HG02981 (cell line): ENCODE results near the gene PAX6.

ENCODE experiments used
- ATAC-seq: cut with Tn5 transposase; IDR thresholded peaks from one replicate; pipeline ENCODE4 v1.9.1; 2021; ENCODE audit warnings: mild to moderate bottlenecking, moderate library complexity; ENCODE audit not compliant: unreplicated experiment

The PAX6 gene

GRCh38 chr11:31810779-31811647 is at the start of gene PAX6:
Gene PAX6 (minus strand): TSS chr11:31811322. CDS start chr11:31806411, 4,911 bp downstream.
- peak; percentile 64 for ATAC-seq

- no peak for ATAC-seq
These were observed 49.3 kb upstream of the PAX6 start for GRCh38 chr11:31860391-31860790.

DNA sequence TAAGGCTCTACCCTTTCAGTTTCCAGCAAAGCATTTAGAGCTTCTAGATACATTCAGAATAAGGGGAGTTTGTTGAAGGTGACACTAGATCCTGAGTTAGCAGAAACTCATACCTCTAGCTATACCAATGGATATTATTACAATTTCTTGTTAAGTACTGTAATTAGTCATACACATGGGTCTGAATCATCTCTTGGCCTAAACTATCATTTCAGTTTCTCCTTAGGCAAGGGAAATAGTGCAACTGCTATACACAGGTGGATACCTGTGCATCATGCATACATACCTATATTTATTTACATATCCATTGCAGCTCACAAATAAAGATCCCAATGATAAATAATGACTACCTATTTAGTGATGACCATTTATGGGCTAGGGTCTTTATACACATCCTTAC is 45.1 kb upstream of the PAX6 start:
- no peak for ATAC-seq

DNA sequence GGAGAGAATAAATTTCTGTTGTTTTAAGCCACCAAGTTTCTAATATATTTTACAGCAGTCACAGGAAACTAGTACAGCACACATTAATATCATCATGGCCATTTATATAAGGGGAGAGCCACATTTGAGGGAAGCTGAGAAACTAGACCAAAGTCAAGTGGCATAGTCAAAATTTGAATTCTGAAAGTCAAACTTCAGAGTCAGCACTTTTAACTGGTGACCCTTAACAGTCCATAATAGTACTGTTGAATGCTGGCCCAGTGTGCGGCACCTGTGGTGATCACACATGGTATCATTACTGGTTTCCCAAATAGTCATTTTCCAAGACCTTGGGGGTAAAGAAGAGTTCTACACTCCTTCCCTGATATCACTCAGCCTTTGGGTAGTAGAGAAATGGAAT is 44.3 kb upstream of the PAX6 start:
- ATAC-seq = no peak

DNA sequence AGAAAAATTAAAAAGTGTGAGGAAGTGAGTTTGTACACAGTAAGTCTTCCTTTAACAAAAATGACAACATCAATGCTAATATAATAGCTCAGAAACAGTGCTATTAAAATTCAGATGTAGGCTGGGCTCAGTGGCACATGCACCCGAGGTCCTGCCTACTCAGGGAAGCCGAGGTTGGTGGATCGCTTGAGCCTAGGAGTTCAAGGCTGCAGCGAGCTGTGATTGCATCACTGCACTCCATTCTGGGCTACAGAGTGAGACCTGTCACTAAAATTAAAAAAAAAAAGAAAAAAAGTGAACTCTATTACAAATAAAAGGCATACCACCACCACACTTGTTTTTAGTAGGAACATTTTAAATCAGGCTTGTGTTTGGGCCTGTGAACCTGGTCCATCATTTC is 39.2 kb upstream of the PAX6 start:
- no peak for ATAC-seq

DNA sequence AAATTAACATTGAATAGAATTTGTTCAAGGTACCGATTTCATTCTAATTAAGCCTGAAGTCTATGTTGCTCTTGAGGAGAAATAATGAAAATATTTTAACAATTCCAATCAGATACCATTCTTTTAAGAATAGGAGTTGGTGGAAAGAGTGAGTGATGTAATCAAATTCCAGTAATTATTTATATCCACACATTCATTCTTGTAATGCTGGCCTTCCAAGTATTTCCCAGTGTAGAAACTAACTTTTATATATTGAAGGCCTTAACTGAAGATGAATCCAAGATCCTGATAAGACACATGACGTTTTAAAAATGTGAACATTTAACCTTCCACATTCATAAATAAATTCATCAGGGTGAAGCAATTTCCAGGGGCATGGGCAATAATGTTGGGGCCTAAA is 36.6 kb upstream of the PAX6 start:
- no peak for ATAC-seq

GRCh38 chr11:31845331-31845730 is 34.2 kb upstream of the PAX6 start:
- no peak for ATAC-seq

DNA sequence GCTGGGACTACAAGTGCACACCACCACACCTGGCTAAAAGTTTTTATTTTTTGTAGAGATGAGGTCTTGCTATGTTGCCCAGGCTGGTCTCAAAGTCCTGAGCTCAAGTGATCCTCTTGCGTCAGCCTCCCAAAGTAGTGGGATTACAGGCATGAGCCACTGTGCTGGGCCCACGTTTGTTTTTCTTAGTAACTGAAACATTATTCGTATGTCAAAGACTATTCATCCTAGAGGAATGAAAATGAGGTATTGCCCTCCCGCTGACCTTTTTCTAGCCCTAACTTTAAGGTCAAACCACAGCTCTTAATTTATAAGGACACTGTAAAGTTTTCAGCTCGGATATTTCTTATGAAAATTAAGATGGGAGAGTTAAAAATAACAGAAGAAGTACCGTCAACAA is 33.2 kb upstream of the PAX6 start:
- ATAC-seq = no peak

GRCh38 chr11:31841435-31841834 is 30.3 kb upstream of the PAX6 start:
- no peak for ATAC-seq

- ATAC-seq = no peak
These were observed 23.1 kb upstream of the PAX6 start for GRCh38 chr11:31834237-31834636.

DNA sequence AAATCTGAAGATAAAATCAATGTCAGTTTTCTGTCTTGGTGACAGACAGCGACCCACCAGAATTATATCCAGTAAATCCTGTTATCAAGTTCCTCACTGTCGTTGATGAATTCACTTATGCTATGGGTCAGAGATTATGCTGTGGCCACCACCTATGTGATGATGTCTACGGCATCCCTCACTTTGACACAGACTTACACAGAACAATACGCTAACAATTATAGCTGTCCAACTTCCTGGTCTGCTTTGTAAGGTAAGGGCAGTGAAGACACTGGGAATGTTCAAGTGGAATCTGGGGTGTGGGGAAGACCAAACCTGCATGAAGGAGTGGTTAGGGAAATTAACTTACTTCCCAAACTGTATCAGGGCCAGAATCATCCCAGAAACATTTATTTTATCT is 19.3 kb upstream of the PAX6 start:
- ATAC-seq = no peak

DNA sequence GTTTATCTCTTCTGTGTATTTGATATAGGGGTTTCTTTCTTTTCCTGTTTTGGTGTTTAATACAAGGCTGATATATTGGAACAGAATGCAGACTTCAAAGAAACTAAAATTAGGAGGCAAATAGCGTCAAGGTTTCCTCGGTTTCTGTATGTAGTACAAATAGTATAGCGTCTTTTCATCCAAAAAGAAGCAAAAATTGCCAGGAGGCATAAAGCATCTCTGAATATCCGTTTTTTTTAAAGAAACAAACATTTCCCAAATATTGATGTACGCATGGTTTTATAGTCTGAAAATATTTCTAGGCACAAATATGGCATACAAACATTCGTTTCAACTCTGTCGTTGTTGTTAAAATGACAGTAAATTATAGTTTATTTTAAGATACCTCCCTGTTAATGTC is 17.1 kb upstream of the PAX6 start:
- no peak for ATAC-seq

DNA sequence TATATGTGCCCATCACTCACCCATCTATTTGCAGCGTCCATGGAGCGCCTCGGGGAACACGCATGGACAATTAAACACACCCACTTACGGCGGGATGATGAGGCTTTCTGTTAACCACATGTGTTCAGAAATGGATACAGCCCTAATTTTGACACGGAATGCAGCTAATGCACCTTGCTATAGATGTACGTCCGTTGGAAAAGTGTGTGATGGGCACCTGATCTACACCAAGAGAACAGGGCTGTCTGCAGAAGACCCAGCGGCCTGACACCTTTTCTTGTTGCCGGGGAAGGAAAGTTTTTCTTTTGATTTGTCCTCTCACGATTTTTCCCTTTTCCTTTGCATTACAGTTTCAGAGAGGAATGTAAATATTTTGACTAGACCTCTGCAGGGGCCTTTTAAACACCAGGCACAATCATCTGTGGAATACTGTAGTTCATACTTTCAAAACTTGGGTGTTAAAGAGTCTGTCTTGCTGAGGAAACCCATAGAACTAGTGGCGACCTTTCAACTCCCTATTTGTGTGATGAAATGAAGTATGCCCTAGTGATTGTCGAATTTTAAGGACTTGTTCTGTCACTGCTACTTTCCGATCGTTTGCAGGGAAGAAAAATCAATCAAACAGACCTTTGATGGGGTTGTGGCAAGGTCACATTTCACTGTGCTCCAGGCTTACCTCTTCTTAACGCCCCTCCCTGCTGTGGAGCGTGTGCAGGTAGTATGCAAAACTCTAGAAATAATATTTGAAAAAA is 16.5 kb upstream of the PAX6 start:
- ATAC-seq = no peak

DNA sequence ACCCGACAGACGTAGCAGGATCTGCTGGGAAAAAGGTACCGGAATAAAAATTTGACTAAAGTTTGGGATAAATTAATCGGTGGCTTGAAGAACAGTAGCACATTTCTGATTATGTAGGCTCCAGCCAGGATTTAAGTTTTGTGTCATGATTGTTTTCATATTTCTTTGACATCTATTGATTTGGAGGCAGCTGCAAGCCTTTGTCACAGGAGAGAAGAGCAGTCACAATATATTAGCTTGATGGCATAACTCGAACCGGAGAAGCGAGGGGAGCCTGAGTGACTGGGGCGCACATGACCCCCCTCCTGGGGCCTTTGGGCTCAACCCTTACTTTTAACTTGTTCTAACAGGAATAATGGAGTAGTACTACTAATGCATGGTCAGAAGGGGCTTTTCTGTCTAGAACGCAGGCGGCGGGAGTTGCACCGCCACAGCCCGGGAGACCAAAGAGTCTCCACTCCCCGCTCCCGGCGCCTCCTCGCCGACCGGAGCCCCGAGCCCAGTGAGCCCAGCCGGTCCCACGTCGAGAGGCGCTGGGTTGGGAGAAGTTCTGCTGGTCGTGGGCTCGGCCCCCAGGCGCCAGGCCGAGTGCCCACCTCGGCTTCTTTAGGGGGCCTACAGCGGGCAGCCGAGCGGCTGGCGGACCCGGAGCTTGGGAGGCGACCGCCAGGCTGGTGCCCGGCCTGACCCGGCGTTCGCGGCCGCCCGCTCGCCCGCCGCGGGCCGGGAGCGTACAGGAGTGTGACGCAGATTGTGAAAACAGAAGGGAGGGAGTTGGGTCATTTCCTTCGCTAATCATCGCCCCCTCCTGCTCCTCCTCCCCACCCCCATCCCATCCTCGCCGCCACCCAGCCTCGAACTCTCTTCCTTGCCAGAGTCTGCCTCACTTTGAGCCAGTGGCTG is 15.7 kb upstream of the PAX6 start:
- no peak for ATAC-seq

DNA sequence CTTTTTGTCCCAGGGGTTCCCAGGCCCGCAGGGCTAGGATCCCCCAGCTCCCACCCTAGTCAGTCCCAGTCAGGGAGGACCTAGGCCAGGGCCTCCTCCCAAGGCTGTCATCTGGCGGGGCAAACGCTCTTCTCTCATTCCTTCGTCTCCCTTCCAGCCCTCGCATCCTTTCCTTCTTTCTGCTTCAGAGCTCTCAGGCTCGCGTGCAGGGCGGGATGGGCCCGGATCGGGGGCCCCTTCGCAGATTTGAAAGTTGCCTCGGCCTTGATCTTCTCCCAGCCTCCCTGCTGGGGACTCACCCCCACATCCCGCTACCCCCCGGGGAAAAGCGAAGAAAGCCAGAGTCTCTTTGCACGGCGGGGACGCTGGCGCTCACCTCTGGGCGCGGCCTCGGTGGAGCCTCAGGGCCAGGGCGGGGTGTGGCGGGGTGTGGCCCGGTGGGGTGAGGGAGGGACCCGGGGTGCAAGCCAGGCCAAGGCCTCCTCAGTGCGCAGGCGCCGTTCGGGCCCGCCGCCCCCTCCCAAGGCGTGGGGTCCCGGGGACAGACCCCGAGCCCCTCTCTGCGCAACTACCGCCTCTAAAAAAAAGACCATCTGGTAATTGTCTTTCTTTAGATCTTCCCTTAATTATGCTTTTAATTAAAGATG is 14.8 kb upstream of the PAX6 start:
- ATAC-seq = no peak

DNA sequence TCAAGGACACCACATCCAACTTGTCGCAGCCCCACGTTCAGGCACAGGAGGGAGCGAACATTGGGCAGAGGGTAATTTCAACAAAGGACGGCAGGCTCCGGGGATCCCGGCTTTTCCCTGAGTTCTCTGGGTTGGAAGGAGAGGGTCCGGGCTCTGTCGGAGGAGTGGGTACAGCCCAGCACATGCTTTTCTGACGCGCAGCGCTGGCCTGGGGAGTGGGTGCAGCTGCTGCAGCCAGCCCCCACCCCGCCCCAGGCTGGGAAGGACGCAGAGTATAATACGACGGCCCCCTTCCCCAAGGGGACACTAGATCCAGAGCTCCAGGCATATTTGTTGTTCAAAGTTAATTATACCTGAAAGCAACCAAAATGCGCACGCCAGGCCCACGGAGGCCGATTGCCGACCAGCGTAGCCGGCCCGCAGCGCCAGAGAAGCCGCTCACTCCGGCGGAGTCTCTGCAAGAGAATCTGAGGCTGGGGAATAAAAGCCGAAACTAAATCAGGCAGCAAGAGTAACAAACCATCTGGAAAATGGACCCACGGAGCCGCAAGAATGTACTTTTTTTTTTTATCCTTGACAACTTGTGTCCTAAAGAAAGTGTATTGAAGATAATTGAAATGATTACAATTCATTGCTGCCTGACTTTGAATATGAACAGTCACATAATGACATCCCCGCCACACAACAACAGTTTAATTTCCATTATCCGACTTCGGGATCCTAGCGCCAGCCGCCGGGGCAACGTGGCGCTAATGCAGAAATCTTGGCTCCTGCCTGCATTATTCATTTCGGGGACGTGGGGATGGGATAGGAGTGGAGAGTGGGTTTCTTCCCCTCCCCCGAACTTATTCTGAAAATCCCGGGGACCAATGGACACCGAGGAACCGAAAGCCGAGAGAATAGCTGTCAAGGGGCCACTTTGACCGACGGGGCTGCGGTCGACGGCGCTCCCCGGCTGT is 14.0 kb upstream of the PAX6 start:
- no peak for ATAC-seq

- ATAC-seq = no peak
These were observed 13.3 kb upstream of the PAX6 start for GRCh38 chr11:31824332-31824878.

DNA sequence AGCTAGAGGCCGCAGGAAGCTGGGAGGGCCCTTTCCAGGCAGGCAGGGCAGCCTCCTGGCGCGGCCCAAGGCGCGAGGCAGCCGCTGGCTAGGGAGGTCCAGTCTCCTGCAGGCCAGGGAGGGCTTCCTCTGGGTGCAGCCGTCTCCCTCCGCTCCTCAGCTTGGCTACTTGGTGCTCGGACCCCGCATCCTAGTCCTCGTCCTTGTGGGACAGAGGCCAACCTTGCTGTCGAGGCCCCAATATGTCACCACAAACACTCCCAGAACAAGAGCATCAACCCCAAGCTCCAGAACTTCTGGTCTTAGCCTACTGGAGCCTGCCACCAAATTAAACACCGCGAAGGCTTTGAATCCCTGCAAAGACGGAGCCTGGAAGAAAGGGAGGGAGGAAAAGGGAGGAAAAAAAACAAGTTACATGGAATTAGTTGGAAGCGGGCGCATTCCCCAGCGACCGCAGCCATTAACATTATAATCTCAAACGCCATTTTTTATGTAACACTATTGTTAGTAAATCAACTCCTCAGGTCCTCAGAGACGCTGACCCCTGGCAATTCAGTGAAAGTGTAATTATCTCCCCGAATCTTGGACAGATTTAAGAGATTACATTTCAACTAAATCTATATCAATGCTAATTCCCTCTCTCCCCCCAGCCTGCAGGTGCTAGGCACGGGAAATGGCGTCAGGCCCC is 12.7 kb upstream of the PAX6 start:
- ATAC-seq = no peak
